ACHN (cell line): Measurements from ENCODE around the gene PBX3.
"Not testable (repeated sequence)": the region's sequence is repeated elsewhere in the genome, so short reads cannot be mapped to it uniquely, and the experiment has no call there.

ENCODE experiments used
- DNase-seq: peaks from one replicate; pipeline ENCODE4 v3.0.0-alpha.2; 2015
- in situ Hi-C: cut with HindIII; loops from 2 replicates; pipeline ENCODE4 v1.10.0; 2017; ENCODE audit warnings: low sequenced_read_pairs, low pct_ligation_motif_present, low pct_unique_long_range_greater_than_20kb

Gene PBX3

GRCh38 chr9:125766468-125767221 lies 19.5 kb downstream of the PBX3 start:
- in situ Hi-C loops, result no loop called here
- DNase-seq, result no peak

GRCh38 chr9:125767349-125767748 lies 20.2 kb downstream of the PBX3 start:
- no peak for DNase-seq
- in situ Hi-C loops, result no loop called here

GRCh38 chr9:125768803-125769202 lies 21.6 kb downstream of the PBX3 start:
- in situ Hi-C loops, result no loop called here

GRCh38 chr9:125771037-125771436 lies 23.9 kb downstream of the PBX3 start:
- no peak for DNase-seq
- in situ Hi-C loops, result no loop called here

More at GRCh38 chr9:125768803-125769202, 21.6 kb downstream of the PBX3 start:
- DNase-seq, result no peak

GRCh38 chr9:125772740-125773139 lies 25.6 kb downstream of the PBX3 start:
- DNase-seq, result no peak
- in situ Hi-C loops, result no loop called here

GRCh38 chr9:125774106-125774505 lies 26.9 kb downstream of the PBX3 start:
- in situ Hi-C loops, result no loop called here
- no peak for DNase-seq

- in situ Hi-C loops, DNase-seq: not testable (repeated sequence)
These were observed 29.6 kb downstream of the PBX3 start for GRCh38 chr9:125776789-125777188.

- DNase-seq, in situ Hi-C loops: not testable (repeated sequence)
These were observed 31.5 kb downstream of the PBX3 start for GRCh38 chr9:125778538-125779219.

GRCh38 chr9:125779220-125779565 lies 32.0 kb downstream of the PBX3 start:
- not testable (repeated sequence) for DNase-seq

GRCh38 chr9:125782718-125783117 lies 35.5 kb downstream of the PBX3 start:
- DNase-seq, result no peak
- in situ Hi-C loops, result no loop called here

More at GRCh38 chr9:125779220-125779565, 32.0 kb downstream of the PBX3 start:
- in situ Hi-C loops, result not testable (repeated sequence)

- no peak for DNase-seq
These were observed 37.3 kb downstream of the PBX3 start for GRCh38 chr9:125784286-125785049.

GRCh38 chr9:125785248-125785751 lies 38.1 kb downstream of the PBX3 start:
- in situ Hi-C loops, result no loop called here
- no peak for DNase-seq

More at GRCh38 chr9:125784286-125785049, 37.3 kb downstream of the PBX3 start:
- in situ Hi-C loops, result no loop called here

GRCh38 chr9:125787715-125788114 lies 40.5 kb downstream of the PBX3 start:
- no peak for DNase-seq
- in situ Hi-C loops, result no loop called here

GRCh38 chr9:125789196-125789595 lies 42.0 kb downstream of the PBX3 start:
- no peak for DNase-seq
- in situ Hi-C loops, result no loop called here

GRCh38 chr9:125794708-125795107 lies 47.5 kb downstream of the PBX3 start:
- in situ Hi-C loops, result no loop called here
- DNase-seq, result no peak

GRCh38 chr9:125795970-125796596 lies 48.9 kb downstream of the PBX3 start:
- DNase-seq, result no peak
- in situ Hi-C loops, result no loop called here

GRCh38 chr9:125797930-125798329 lies 50.8 kb downstream of the PBX3 start:
- DNase-seq, result no peak
- in situ Hi-C loops, result no loop called here

- DNase-seq, result no peak
- in situ Hi-C loops, result no loop called here
These were observed 56.4 kb downstream of the PBX3 start for GRCh38 chr9:125803526-125803925.

GRCh38 chr9:125805057-125805456 lies 57.9 kb downstream of the PBX3 start:
- in situ Hi-C loops, result no loop called here
- no peak for DNase-seq
